Activated naive CD4-positive, alpha-beta T cell treated with anti-CD3 and anti-CD28 coated beads, Interleukin-2, amount 10 ng/mL, durations not matched to agents 7 days and 5 days (primary cell): ENCODE measurements around the gene MED6.

ENCODE experiments used
- CTCF ChIA-PET: fragments of 350-600 bp; sonication (Branson Sonifier 250); formaldehyde crosslinking; loops from one replicate; lab custom pipeline; 2021; ENCODE audit warnings: antibody characterized with exemption; lab: Charles Lee
- DNase-seq: peaks from one replicate; pipeline ENCODE4 v3.0.0-alpha.2; 2020
- H3K27ac Mint-ChIP-seq: one replicate; pipeline ENCODE4 v1.8.0; 2021; ENCODE audit warnings: mild to moderate bottlenecking, moderate library complexity, mixed read lengths
- H3K27me3 Mint-ChIP-seq: one replicate; pipeline ENCODE4 v1.8.0; 2021; ENCODE audit warnings: mild to moderate bottlenecking, mixed read lengths
- H3K36me3 Mint-ChIP-seq: one replicate; pipeline ENCODE4 v1.8.0; 2021; ENCODE audit warnings: mixed read lengths
- H3K4me1 Mint-ChIP-seq: one replicate; pipeline ENCODE4 v1.8.0; 2021; ENCODE audit warnings: mixed read lengths
- H3K4me3 Mint-ChIP-seq: one replicate; pipeline ENCODE4 v1.8.0; 2021; ENCODE audit warnings: mild to moderate bottlenecking, moderate library complexity, mixed read lengths
- H3K9me3 Mint-ChIP-seq: one replicate; pipeline ENCODE4 v1.8.0; 2021; ENCODE audit warnings: mixed read lengths

Gene MED6

GRCh38 chr14:70573050-70573449 lies 27.4 kb downstream of the MED6 start:
- Mint-ChIP-seq H3K27me3 (no peaks in the 10 kb centered on the region), H3K4me3 (no peak overlapping the region), H3K4me1 (no peaks in the 10 kb centered on the region), H3K9me3 (no peaks in the 10 kb centered on the region), H3K36me3 (peaks cover 18% of the 10 kb centered on the region), H3K27ac (no peak overlapping the region)
- CTCF ChIA-PET: no interaction called here
- no peak for DNase-seq

- Mint-ChIP-seq H3K36me3 (peaks cover 22% of the 10 kb centered on the region), H3K4me1 (no peaks in the 10 kb centered on the region), H3K9me3 (no peaks in the 10 kb centered on the region), H3K27ac (no peak overlapping the region), H3K4me3 (no peak overlapping the region), H3K27me3 (no peaks in the 10 kb centered on the region)
- CTCF ChIA-PET: interaction anchor here (1.0 kb wide), 1 partner anchor 497 kb away, joined by 3 read pairs; no protein-coding TSS in a partner anchor
- DNase-seq: no peak
Observed at GRCh38 chr14:70571139-70571538, 29.3 kb downstream of the MED6 start.

GRCh38 chr14:70567791-70568190 lies 32.7 kb downstream of the MED6 start:
- no peak overlapping the region for H3K4me3 Mint-ChIP-seq
- H3K9me3 Mint-ChIP-seq: peaks cover 13% of the 10 kb centered on the region
- peak; percentile 28 for DNase-seq
- H3K4me1 Mint-ChIP-seq: no peaks in the 10 kb centered on the region
- CTCF ChIA-PET: interaction anchor here (0.6 to 3.2 kb wide), 10 partner anchors 18 to 538 kb away, joined by 3 to 22 read pairs (median 3); partner anchors contain the start of gene COX16
- H3K27ac Mint-ChIP-seq: no peak overlapping the region
- peaks cover 44% of the 10 kb centered on the region for H3K36me3 Mint-ChIP-seq
- no peaks in the 10 kb centered on the region for H3K27me3 Mint-ChIP-seq

GRCh38 chr14:70563869-70564268 lies 36.6 kb downstream of the MED6 start:
- no peak for DNase-seq
- Mint-ChIP-seq H3K36me3 (peaks cover 54% of the 10 kb centered on the region), H3K27ac (peak overlapping the region; percentile 53), H3K4me3 (no peak overlapping the region), H3K9me3 (peaks cover 31% of the 10 kb centered on the region), H3K4me1 (no peaks in the 10 kb centered on the region), H3K27me3 (no peaks in the 10 kb centered on the region)
- CTCF ChIA-PET: no interaction called here

GRCh38 chr14:70563417-70563816 lies 37.0 kb downstream of the MED6 start:
- Mint-ChIP-seq H3K9me3 (peaks cover 31% of the 10 kb centered on the region), H3K4me1 (no peaks in the 10 kb centered on the region), H3K27me3 (no peaks in the 10 kb centered on the region), H3K4me3 (no peak overlapping the region), H3K36me3 (peaks cover 54% of the 10 kb centered on the region), H3K27ac (no peak overlapping the region)
- CTCF ChIA-PET: no interaction called here
- no peak for DNase-seq

- CTCF ChIA-PET: no interaction called here
- no peak overlapping the region for H3K27ac Mint-ChIP-seq
- peaks cover 26% of the 10 kb centered on the region for H3K36me3 Mint-ChIP-seq
- H3K27me3 Mint-ChIP-seq: no peaks in the 10 kb centered on the region
- H3K9me3 Mint-ChIP-seq: peaks cover 22% of the 10 kb centered on the region
- no peak overlapping the region for H3K4me3 Mint-ChIP-seq
- peaks cover 6% of the 10 kb centered on the region for H3K4me1 Mint-ChIP-seq
- no peak for DNase-seq
Observed at GRCh38 chr14:70558356-70558755, 42.1 kb downstream of the MED6 start.

- DNase-seq: no peak
- H3K4me1 Mint-ChIP-seq: peaks cover 6% of the 10 kb centered on the region
- H3K36me3 Mint-ChIP-seq: peaks cover 5% of the 10 kb centered on the region
- H3K27me3 Mint-ChIP-seq: no peaks in the 10 kb centered on the region
- H3K9me3 Mint-ChIP-seq: peaks cover 2% of the 10 kb centered on the region
- H3K27ac Mint-ChIP-seq: no peak overlapping the region
- CTCF ChIA-PET: no interaction called here
- H3K4me3 Mint-ChIP-seq: no peak overlapping the region
Observed at GRCh38 chr14:70555890-70556289, 44.6 kb downstream of the MED6 start.

GRCh38 chr14:70538087-70538486 lies 62.4 kb downstream of the MED6 start:
- H3K27ac Mint-ChIP-seq: no peak overlapping the region
- CTCF ChIA-PET: no interaction called here
- no peaks in the 10 kb centered on the region for H3K27me3 Mint-ChIP-seq
- no peaks in the 10 kb centered on the region for H3K36me3 Mint-ChIP-seq
- H3K9me3 Mint-ChIP-seq: peaks cover 3% of the 10 kb centered on the region
- DNase-seq: no peak
- H3K4me3 Mint-ChIP-seq: no peak overlapping the region
- peaks cover 18% of the 10 kb centered on the region for H3K4me1 Mint-ChIP-seq

- Mint-ChIP-seq H3K27me3 (no peaks in the 10 kb centered on the region), H3K36me3 (no peaks in the 10 kb centered on the region), H3K4me1 (peaks cover 18% of the 10 kb centered on the region), H3K27ac (no peak overlapping the region), H3K9me3 (peaks cover 4% of the 10 kb centered on the region), H3K4me3 (no peak overlapping the region)
- DNase-seq: no peak
- CTCF ChIA-PET: no interaction called here
Observed at GRCh38 chr14:70536830-70537229, 63.6 kb downstream of the MED6 start.

- H3K4me1 Mint-ChIP-seq: peaks cover 13% of the 10 kb centered on the region
- H3K9me3 Mint-ChIP-seq: peaks cover 4% of the 10 kb centered on the region
- H3K27me3 Mint-ChIP-seq: no peaks in the 10 kb centered on the region
- CTCF ChIA-PET: no interaction called here
- H3K27ac Mint-ChIP-seq: no peak within 1 kb of the TSS
- DNase-seq: no peak
- no peak within 1 kb of the TSS for H3K4me3 Mint-ChIP-seq
- no peaks in the 10 kb centered on the region for H3K36me3 Mint-ChIP-seq
Observed at GRCh38 chr14:70534904-70535303, 65.6 kb downstream of the MED6 start, which contains the start of gene ADAM20. Gene ADAM20, minus strand, starts transcription at chr14:70535004. Its CDS starts 10,247 bp downstream, at chr14:70524757.
